ENCODE results near the gene PNPLA2.

The PNPLA2 gene, protein sequence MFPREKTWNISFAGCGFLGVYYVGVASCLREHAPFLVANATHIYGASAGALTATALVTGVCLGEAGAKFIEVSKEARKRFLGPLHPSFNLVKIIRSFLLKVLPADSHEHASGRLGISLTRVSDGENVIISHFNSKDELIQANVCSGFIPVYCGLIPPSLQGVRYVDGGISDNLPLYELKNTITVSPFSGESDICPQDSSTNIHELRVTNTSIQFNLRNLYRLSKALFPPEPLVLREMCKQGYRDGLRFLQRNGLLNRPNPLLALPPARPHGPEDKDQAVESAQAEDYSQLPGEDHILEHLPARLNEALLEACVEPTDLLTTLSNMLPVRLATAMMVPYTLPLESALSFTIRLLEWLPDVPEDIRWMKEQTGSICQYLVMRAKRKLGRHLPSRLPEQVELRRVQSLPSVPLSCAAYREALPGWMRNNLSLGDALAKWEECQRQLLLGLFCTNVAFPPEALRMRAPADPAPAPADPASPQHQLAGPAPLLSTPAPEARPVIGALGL

DNA sequence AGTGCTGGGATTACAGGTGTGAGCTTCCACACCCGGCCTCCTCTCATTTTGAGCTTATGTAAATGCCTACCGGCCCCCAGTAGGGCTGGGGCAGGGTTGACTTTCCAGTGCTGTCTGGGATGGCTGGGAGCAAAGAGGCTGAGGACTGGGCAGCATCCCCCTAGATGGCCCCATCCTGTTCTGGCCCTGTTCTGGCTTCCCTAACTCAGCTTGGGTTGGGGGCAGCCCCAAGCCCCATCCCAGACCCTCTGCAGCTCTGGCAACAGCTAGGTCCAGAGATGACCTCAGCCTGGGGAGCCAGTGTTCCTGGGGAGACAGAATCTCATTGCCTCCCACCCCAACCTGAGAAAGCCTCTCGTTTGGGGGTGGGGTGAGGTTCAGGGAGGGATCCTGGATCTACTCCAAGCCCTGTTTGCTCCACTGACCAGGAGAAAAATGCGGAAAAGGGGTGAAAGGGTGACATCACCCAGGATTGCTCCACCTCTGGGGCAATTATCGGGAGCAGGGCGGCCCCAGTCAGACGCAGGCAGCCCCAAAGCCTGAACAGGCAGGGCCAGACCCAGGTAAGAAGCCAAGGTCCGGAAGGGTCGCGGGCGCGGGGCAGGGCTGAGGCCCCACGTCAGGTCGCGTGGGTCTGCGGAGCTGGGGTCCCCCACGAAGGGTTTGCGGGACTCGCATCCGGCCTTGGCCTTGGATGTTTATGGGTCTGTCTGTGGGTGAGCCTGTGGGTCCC lies at the start of gene PNPLA2:
Gene PNPLA2 (plus strand): TSS at position 519 of the 733 bp plus-strand sequence. CDS start 805 bp downstream, outside the sequence.
- DNase-seq (ENCODE audit: low read depth in 3 of 3) = no peak

DNA sequence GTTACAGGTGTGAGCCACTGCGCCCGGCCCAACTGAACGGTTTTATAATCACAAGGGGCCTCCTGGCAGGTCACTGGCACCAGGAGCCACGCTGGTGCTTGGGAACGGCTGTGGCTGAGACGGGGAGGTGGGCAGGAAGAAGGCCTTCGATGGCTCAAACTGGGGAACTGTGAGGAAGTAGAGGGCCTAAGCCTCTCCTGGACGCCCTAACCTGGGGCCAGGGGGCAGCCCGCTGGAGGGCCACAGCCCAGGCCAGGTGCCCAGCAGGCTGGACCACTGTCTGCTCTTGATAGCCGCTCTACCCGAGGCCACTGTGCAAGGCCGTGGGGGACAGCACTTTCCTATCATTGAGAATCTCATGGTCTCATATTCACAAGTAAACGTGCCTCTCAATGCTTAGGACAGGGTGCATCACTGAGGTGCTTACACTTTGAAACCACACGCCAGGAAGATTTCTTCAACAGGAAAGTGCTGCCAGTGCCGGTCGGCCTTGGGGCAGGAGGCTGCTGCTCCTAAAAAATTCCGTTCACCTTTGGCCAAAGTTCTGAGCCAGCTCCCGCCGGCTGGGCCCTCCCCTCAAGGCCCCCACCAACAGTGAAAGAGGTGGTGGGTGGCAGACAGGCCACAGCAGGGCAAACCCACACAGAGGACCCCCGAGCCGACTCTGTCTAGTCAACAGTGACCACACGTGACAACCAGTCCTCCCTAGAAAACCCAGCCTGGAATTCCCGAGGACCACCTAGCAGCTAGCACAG lies 48.6 kb upstream of the PNPLA2 start:
- DNase-seq (ENCODE audit: low read depth in 3 of 3) = no peak

DNA sequence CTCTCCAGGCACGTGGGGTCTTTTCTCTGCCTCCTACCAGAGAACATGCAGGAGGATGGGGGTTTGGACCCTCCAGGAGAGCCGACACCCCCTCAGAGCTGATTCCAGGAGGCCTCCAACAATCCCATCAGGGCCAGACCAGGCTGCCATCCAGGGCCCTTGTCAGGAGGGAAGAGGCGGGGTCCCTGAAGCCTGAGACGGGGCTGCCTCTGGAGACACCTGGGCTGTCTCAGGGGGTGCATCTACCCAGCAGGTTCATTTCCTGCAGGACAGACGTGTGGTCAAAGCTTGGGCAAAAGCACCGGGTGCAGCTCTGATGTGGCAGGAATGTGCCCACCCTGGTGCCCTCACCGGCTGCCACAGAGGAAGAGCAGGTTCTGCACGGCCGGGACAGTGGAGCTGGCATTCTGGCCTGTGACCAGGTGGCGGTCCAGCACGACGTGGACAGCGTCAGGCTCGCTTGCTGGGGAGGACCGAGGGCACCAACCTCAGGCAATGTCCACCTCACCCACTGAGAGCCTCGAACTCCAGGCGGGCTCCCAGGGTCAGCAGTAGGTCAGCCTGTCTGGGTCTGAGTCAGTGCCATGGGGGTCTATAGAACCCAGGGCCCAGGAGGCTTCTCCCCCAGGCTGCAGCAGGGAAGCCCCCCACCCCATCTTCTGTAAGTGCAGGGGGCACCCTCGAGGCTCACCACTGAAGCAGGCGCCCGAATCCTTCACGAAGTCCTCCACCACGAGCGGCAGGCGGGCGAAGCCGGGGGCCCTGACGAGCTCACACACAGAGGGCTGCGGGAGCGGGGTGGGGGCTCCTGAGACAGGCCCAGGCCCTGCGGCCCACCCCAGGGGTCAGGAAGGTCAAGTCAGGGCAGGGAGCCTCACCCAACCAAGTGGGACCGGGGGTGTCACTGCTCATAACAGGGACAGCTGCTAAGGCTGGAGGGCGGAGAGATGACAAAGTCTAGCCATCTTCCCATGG lies 47.8 kb upstream of the PNPLA2 start:
- DNase-seq (ENCODE audit: low read depth in 3 of 3) = no peak

DNA sequence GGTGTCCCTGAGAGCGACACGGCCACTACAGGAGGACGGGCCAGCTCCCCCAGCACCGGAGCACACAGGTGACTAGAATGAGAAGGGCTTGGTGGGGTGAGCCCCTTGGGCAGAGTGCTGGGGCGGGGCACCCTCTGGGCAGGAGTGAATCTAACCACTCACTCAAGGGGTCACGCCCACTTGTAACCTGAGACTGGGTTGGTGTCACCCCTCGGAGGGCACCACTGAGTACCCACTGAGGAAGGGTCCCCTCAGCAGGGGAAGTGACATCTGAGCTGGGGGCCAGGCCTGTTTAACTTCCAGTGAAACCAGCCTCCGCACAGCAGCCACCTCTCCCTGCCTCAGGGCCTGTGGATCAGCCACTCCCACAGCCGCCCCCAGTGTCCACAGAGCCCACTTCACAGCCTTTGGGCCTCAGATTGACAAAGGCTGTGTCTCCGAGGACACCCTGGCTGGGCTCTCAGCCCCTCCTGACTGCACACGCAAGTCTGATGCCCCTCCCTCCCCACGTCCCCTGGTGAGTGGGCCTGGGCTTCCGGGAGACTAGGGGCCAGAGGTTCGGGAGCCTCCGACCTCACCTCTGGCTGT lies 47.0 kb upstream of the PNPLA2 start:
- DNase-seq (ENCODE audit: low read depth in 3 of 3) = no peak

DNA sequence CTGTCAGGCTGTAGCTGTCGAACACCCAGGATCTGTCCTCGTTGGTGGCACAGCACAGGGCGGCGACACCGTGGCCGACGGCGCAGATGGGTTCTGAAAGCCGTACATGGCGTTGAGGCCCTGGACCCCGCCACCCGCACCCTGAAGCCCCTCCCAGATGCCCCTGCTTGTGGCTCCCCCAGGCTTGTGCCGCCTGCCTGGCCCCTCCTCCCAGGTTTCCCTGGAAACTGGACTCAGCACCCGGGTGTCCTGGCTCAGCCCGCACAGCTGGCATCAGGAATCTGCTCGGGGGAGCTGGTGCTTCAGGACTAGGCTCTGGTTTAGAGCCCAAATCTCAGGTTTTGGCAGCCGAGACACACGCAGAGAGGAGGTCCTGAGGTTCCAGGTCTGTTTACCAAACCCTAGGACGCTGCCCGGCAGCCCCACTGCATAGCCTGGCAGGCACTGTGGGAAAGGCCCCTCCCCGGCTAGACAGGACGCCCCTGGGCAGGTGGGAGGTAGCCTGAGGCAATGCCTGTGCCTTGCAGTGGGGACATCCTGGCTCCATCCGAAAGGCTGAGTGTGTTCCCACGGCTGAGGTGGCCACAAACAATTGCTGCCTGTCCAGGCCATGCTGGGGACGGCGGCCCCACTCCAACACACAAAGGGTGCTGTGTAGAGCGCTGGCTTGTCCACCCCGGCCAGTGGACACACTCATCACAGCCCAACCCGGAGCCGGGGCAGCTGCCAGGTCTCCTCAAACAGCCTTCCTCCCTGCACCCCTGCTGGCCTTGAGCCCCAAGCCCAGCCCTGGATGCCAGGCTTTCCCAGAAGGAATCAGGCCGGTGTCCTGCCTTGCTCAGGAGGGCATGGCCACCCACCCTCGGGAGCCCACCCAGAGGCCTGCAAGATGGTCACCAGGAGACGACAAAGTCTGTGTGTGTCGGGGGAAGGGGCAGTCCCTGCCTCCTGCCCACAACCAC lies 46.0 kb upstream of the PNPLA2 start:
- no peak for DNase-seq (ENCODE audit: low read depth in 3 of 3)

DNA sequence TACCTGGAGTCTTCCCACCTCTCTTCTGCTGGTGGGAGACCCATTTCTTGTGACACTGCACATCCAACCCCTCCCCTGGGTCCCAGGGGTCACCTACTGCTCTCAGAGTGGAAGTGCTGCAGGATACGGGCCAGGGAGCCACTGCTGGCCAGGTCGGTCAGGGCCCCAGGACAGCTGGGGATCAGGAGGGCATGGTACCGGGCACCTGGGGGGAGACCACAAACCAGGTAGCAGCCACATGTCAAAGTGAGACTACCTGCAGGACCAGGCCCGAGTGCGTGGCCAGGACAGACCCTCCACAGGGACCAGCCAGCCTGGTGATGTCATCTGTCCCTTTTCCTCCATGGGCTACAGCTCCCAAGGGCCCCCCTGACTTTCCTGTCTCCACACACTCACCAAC lies 45.3 kb upstream of the PNPLA2 start:
- DNase-seq (ENCODE audit: low read depth in 3 of 3) = no peak

DNA sequence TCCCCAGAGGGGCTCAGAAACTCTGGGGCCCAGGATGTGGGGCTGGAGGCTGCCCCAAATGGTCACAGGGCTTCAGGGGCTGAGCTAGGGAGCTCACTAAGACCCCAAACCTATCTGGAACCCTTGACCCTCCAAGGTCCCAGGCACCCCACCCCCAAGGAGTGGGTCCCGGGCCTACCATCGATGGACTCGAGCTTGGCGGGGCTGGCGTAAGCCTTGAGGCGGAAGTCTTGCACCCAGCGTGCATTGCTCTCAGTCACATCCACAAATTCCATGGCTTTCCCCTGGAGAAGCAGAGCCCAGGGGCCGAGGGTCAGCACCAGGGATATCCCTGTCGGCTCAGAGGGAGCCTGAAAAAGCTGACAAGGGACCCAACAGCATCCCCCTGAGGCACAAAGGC lies 44.9 kb upstream of the PNPLA2 start:
- no peak for DNase-seq (ENCODE audit: low read depth in 3 of 3)

DNA sequence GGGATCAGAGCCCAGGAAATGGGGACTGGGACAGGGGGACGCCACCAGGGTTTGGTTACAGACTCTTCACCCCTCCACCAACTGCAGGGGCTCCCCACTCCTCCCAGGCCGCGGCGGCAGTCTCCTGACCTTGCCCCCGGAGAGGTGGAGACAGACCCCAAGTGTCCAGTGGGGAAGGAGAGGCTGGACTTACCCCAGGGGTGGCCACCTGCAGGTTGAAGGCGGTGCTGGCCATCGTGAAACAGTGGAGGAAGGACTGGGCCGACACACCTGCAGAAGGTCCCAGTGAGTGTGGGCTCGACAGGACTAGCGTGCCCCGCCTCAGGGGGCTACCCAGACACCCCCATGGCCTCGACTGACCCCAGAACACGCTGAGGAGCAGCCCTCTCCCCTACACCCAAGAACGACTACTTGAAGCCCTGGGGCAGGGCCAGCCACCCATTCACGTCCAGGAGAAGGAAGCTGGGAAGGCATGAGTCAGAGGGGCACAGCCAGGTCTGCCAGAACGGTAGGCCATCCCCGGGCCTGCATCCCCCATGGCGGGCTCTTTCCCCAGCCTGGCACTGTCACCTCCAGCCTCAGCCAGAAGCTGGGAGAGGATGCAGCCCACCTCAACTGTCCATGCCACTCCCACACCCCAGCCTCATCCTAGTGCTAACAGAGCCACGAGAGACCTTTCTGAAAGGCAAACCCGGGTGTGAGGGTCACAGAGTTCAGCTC lies 43.7 kb upstream of the PNPLA2 start:
- DNase-seq (ENCODE audit: low read depth in 3 of 3) = no peak

DNA sequence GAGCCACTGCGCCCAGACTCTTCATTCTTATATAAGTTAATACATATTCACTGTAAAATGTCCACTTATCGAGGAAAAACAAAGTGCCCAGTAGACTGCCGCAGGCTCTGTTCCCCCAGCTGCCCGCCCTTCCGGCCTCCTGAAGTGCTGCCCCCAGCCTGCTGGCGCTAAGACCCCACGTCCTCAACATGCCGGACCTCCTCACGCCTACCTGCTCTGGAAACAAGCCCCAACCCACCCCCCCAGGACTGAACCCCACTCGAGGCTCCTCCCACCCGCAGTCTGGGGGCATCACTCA lies 42.5 kb upstream of the PNPLA2 start:
- no peak for DNase-seq (ENCODE audit: low read depth in 3 of 3)

DNA sequence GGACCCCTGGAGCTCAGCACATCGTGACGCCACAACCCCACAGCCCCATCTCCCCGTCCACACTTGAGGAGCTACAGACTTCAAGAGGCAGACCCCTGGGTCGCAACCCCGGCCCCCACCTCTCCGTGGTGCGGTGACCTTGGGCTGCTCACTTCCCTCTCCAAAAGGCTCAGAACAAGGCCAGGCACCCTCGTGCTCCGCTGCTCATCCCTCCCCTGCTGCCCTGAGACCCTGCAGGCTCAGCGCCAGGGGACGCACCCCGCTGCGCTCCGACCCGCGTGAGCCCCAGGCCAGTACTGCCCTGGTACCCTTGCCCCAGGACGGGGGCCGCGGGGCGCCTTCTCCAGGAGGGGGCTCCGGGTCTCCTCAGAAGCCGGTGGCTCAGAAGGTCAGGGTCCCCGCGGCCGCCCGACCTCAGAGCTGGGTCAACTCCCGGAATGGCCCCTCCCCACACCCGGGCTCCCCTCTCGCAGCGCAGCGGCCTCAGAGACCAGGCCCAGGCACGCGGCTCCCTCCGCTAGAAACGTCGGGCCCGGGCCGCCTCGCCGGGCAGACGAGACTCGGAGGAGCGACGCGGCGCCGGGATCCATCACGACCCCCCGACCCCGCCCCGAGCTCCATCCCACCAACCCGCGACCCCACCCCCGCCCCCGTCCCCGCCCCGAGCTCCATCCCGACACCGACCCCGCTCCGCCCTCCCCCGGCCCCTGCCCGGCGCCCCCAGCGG lies 42.0 kb upstream of the PNPLA2 start:
- no peak for DNase-seq (ENCODE audit: low read depth in 3 of 3)

DNA sequence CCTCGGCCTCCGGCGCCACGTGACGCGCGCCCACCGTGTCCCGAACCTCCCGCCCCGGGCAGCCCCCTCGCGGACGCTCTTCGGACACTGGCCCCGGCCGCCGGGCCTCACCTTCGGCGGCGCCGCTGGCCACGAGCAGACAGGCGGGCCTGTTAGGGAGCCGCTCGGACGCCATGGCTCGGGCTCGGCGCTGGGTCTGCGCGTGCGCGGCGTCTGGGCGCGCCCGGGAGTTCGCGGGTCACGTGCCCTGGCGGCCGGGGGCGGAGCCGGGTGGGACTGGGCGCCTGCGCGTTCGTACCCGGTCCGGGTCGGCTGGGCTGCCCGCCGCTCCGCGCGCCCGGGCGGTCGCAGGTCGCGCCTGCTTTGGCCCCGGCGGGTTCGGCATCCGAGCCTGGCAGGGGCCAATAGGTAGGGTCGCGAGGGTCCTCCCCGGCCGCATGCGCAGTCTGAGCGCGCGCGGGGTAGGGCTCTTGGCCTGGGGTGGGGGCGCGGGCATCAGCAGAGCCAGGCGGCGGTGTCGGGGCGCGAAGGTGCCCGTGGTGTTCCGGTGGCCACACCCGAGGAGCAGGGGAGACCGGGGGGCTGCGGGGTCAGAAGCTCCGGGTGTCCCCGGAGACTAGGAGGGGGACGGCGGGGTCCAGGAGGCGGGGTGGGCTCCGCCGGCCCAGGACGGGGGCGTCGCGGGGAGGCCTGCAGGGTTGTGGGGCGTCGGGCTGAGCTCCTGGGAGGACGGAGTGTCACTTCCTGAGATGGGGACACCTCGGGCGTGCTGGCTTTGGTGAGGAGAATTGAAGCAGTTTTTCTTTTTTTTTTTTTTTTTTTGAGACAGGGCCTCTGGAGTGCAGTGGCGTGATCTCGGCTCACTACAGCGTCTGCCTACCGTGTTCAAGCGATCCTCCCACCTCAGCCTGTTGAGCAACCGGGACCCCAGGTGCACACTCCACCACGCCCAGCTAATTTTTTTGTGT lies 41.1 kb upstream of the PNPLA2 start, which contains the start of gene GATD1:
Gene GATD1 (minus strand): TSS at position 200 of the 968 bp plus-strand sequence. CDS start 25 bp downstream, at position 175.
- DNase-seq (ENCODE audit: low read depth in 3 of 3) = peak; percentile 87 to 94 (median 93)

DNA sequence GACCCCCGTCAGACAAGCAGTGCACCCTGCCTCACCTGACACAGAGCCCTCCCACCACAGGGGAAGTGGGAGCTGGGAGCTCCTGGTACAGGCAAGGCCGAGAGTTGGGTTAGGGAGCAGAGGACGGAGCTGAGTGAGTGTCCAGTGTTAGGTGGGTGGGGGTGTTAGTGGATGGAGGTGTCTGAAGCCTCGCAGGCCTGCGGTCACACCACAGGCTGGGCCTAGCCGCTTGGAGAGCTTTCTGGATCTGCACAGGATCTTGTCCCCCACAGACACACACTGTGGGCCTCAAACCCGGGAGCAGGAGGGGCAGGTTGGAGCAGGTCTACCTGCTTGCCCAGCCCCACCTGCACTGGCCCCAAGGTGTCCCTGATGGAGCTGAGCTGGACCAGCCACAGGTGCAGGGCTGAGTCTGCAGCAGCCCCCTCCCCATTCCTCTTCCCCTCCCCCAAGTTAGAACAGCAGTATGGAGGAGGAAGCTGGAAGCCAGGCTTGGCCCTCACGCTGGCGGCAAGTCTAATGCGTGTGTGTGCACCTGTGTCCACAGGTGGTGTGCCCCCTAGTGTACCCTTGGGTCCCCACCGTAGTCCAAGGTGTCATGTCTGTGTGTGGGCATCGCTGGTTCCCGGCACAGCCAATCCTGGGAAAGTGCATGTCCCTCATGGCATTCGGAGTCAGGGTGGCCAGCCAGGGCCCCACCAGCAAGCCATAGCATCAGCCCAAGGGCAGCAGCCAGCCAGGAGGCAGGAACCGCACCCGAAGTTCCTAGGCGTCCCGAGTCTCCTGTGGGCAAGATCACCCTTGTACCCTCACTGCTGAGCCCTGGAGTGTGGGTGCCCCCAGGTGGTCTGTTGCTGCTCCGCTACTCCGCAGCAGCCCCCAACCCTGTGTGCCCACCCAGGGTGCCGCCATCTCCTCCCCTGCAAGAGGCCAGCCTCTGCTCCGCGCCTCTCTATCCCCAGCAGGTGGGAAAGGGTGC lies 39.4 kb upstream of the PNPLA2 start:
- DNase-seq (ENCODE audit: low read depth in 3 of 3) = no peak

DNA sequence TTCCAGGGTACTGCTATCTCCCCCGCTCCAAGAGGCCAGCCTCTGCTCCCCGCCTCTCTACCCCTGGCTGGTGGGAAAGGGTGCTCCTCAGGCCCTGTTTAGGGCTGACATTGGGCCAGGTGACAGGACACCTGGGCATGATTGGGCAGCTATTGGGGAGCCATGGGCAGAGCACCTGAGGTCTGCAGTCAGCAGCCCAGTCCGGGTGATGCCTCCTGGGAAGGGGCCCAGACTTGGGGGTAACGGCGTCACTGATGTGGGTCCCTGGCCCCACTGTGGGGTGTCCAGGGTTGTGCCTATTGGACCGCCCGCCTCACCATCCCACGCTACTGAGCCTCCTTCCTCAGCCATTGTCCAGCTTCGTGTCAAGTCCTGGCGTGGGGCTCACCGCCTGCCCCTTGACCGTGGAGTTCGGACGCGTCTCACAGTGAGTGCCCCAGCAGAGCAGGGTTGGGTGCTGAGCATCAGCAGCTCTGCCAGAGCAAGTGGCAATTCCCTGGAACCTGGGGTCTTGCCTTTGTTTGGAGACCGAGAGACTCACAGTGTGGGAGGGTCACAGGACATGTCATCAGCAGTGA lies 38.7 kb upstream of the PNPLA2 start:
- DNase-seq (ENCODE audit: low read depth in 3 of 3) = no peak

DNA sequence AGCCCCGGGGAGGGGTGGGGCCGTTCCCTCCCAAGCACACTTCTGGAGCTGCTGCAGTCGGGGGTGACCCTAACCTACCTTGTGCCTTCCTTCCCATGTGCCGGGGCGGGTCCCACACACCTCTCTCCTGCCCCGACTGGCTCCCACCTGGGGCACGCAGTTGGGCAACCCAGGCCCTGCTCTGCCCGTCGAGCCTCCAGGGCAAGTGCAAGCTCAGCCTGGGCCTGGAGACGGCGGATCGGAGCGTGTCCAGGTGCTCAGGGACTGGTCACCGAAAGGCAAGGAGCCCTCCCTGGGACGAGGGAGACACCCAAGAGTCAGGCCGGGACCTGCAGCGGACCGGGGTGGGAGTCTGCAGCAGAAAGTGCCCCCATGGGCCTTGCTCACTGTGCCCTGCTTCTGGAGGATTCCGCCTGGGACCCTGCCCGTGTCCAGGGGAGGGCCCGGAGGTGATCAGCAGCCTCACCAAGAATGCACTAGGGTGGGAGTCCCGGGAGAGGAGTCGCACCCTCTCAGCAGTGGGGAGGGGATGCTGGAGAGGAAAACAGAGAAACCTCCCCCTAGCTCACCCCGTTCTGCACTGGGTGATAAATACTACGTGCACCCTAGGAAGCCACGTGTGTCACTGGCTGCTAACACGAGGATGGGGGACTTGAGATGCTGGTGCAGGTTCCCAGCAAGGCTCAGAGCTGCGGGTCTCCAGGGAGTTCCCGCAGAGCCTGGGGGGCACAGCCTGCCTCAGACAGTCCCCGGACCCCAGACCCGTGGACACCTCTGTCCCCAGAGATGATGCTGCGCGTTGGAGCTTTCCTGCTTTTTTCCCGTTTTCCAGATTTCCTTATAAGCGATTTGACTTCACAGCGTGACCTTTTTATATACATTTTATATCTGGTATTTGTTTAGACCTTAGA lies 36.2 kb upstream of the PNPLA2 start:
- DNase-seq (ENCODE audit: low read depth in 3 of 3) = no peak
